GM03348 (cell line): ENCODE results near the gene TAL1.
"Not testable (repeated sequence)": the region's sequence is repeated elsewhere in the genome, so short reads cannot be mapped to it uniquely, and the experiment has no call there.

Experiments used
- DNase-seq: peaks from one replicate; pipeline ENCODE4 v3.0.0; 2012; ENCODE audit warnings: low spot score

The TAL1 gene

GRCh38 chr1:47212636-47213229 lies 19.3 kb downstream of the TAL1 start:
- no peak for DNase-seq

GRCh38 chr1:47211796-47212269 lies 20.2 kb downstream of the TAL1 start:
- DNase-seq, result no peak

GRCh38 chr1:47210666-47211065 lies 21.4 kb downstream of the TAL1 start:
- DNase-seq, result no peak

- DNase-seq, result no peak
Measured at GRCh38 chr1:47209725-47210325, 22.2 kb downstream of the TAL1 start.

- no peak for DNase-seq
Measured at GRCh38 chr1:47209091-47209490, 22.9 kb downstream of the TAL1 start.

GRCh38 chr1:47208374-47208850 lies 23.6 kb downstream of the TAL1 start:
- DNase-seq, result no peak

- no peak for DNase-seq
Measured at GRCh38 chr1:47207803-47208373, 24.1 kb downstream of the TAL1 start.

GRCh38 chr1:47205918-47206317 lies 26.1 kb downstream of the TAL1 start:
- DNase-seq, result no peak

GRCh38 chr1:47203504-47203903 lies 28.5 kb downstream of the TAL1 start:
- not testable (repeated sequence) for DNase-seq

- DNase-seq, result peak; percentile 60
Measured at GRCh38 chr1:47201179-47201578, 30.8 kb downstream of the TAL1 start.

- DNase-seq, result no peak
Measured at GRCh38 chr1:47198214-47198613, 33.8 kb downstream of the TAL1 start.

GRCh38 chr1:47196622-47197021 lies 35.4 kb downstream of the TAL1 start:
- DNase-seq, result no peak

- DNase-seq, result not testable (repeated sequence)
Measured at GRCh38 chr1:47195981-47196380, 36.0 kb downstream of the TAL1 start.

GRCh38 chr1:47194311-47194710 lies 37.7 kb downstream of the TAL1 start:
- no peak for DNase-seq

GRCh38 chr1:47193496-47193895 lies 38.5 kb downstream of the TAL1 start:
- not testable (repeated sequence) for DNase-seq

GRCh38 chr1:47192458-47193384 lies 39.3 kb downstream of the TAL1 start:
- DNase-seq, result peak; percentile 88

- DNase-seq, result no peak
Measured at GRCh38 chr1:47191940-47192457, 40.0 kb downstream of the TAL1 start.

- no peak for DNase-seq
Measured at GRCh38 chr1:47190857-47191256, 41.2 kb downstream of the TAL1 start.

- DNase-seq, result no peak
Measured at GRCh38 chr1:47190509-47190855, 41.5 kb downstream of the TAL1 start.

GRCh38 chr1:47189844-47190508 lies 42.0 kb downstream of the TAL1 start, which contains the start of gene PDZK1IP1:
TSS of gene PDZK1IP1 (minus strand) at chr1:47190036. CDS start at chr1:47189932, 104 bp downstream.
- peak; percentile 92 for DNase-seq
